Gastrocnemius medialis (tissue), 4 donors: ENCODE results near the gene LTB. TPM values are rescaled to one million over a fixed set of nuclear protein-coding genes. Genes with fewer than 3 reads are reported as not detected.
"Not testable (repeated sequence)": the region's sequence is repeated elsewhere in the genome, so short reads cannot be mapped to it uniquely, and the experiment has no call there.

ENCODE experiments used
- ATAC-seq, 2 donors: fragments of 150-250 bp; one replicate each; pipeline ENCODE4 v1.9.1; 2016
- DNase-seq, 2 donors: peaks; one replicate each; pipeline ENCODE4 v3.0.0-alpha.2; 2019
- H3K27ac ChIP-seq, 4 donors: fragments of 200-600 bp; sonication (generic); 1 replicate in 1 of 4; 2 replicates in 3 of 4; pipeline ENCODE4 v1.5.1; 2016 to 2018; ENCODE audit warnings: mild to moderate bottlenecking in 2 of 4, moderate library complexity in 1 of 4
- H3K27me3 ChIP-seq, 3 donors: fragments of 200-600 bp; sonication (generic) in 2 of 3; 1 replicate in 1 of 3; 2 replicates in 2 of 3; pipeline versions ENCODE4 v1.5.1 to v1.6.0; 2016 to 2019; ENCODE audit warnings: mild to moderate bottlenecking in 1 of 3, moderate library complexity in 1 of 3
- H3K36me3 ChIP-seq, 2 donors: fragments of 200-600 bp; sonication (generic) in 1 of 2; one replicate each; pipeline ENCODE4 v1.5.1; 2017 to 2018
- H3K4me1 ChIP-seq, 2 donors: fragments of 200-600 bp; sonication (generic) in 1 of 2; one replicate each; pipeline ENCODE4 v1.5.1; 2016 to 2017; ENCODE audit warnings: mild to moderate bottlenecking in 2 of 2
- H3K4me3 ChIP-seq, 4 donors: fragments of 200-600 bp; sonication (generic) in 3 of 4; 1 replicate in 1 of 4; 2 replicates in 3 of 4; pipeline ENCODE4 v1.5.1; 2016 to 2019; ENCODE audit warnings: mild to moderate bottlenecking in 2 of 4
- H3K9me3 ChIP-seq, 3 donors: fragments of 200-600 bp; sonication (generic) in 2 of 3; 1 replicate in 1 of 3; 2 replicates in 2 of 3; pipeline ENCODE4 v1.5.1; 2016 to 2019
- CTCF ChIP-seq, 5 experiments: fragments of 450-650 bp in 3 of 5; fragments of 200-600 bp in 2 of 5; sonication (generic) in 2 of 5; IDR thresholded peaks in 4 of 5; conservative IDR thresholded peaks in 1 of 5; 1 replicate in 4 of 5; 2 replicates in 1 of 5; pipeline ENCODE4 v1.5.1; 2016 to 2019; ENCODE audit warnings: antibody characterized with exemption in 5 of 5, mild to moderate bottlenecking in 3 of 5, moderate library complexity in 3 of 5
- POLR2A ChIP-seq, 2 donors: fragments of 450-650 bp; IDR thresholded peaks; one replicate each; pipeline ENCODE4 v1.6.1; 2017; ENCODE audit warnings: antibody characterized with exemption in 2 of 2, mild to moderate bottlenecking in 2 of 2, moderate library complexity in 2 of 2
- in situ Hi-C, 4 donors: fragments of 200-750 bp; cut with MboI; loops; one replicate each; pipeline versions ENCODE4 v1.15.0 to v1.8.0; 2017; ENCODE audit warnings: low sequenced_read_pairs in 4 of 4
- intact Hi-C: fragments of 100-400 bp; cut with DNase I; formaldehyde crosslinking; loops from one replicate; pipeline ENCODE4 v1.15.1; 2023; ENCODE audit warnings: low total_unique reads
- total RNA-seq, 4 donors: library from RNA; depleted of rRNA; stranded (reverse); fragments of >200 nt; gene quantifications; one replicate each; pipeline versions ENCODE4 v1.1.0 to v1.2.3, GENCODE V29; 2016

LTB gene
- total RNA-seq, 4 donors from 2014 or later: not detected

- H3K36me3 ChIP-seq: peaks cover 0 to 33% of the 10 kb centered on the region in 2 donors
- peak overlapping the region in 2 of 4 donors; percentile 58 to 64 for H3K27ac ChIP-seq
- no peaks in the 10 kb centered on the region for H3K27me3 ChIP-seq
- no peak overlapping the region for H3K4me3 ChIP-seq
- no peaks in the 10 kb centered on the region for H3K9me3 ChIP-seq
- in situ Hi-C loops (no loop called here), intact Hi-C loops (no loop called here)
- TF ChIP-seq POLR2A (IDR thresholded peaks at IDR 0.05) (no peak), CTCF (IDR thresholded peaks at IDR 0.05 in 4 of 5, conservative IDR thresholded peaks at IDR 0.05 in 1 of 5) (no peak)
- no peak for DNase-seq
- peaks cover 14 to 29% of the 10 kb centered on the region in 2 donors for H3K4me1 ChIP-seq
- no peak for ATAC-seq
Observed at GRCh38 chr6:31557443-31558317, 24.5 kb downstream of the LTB start.

DNA sequence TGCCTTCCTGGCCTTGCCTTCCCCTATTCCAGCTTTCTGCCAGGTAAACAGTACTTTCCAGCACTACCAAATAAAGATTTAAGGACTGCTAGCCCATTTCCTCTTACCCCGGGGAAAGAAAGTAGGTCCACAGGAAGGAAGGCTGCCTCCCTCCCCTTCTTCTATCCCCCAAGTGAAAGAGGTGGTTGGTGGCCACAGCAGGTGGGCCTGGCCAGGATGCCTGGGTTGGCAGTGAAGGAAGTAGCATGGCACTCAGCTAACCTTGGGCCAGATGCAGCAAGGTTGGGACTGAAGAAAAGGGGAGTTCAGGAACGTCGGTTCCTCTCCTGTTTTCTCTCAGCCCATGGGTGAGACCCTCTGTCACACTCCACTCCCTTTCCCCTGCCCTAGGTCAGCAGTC, 25.9 kb downstream of the LTB start:
- H3K27ac ChIP-seq: no peak overlapping the region
- TF ChIP-seq CTCF (IDR thresholded peaks at IDR 0.05 in 4 of 5, conservative IDR thresholded peaks at IDR 0.05 in 1 of 5) (no peak), POLR2A (IDR thresholded peaks at IDR 0.05) (no peak)
- no peaks in the 10 kb centered on the region for H3K9me3 ChIP-seq
- ATAC-seq: no peak
- H3K27me3 ChIP-seq: no peaks in the 10 kb centered on the region
- peaks cover 14 to 29% of the 10 kb centered on the region in 2 donors for H3K4me1 ChIP-seq
- in situ Hi-C loops: no loop called here
- no peak overlapping the region for H3K4me3 ChIP-seq
- DNase-seq: no peak
- intact Hi-C loops: no loop called here
- H3K36me3 ChIP-seq: peaks cover 0 to 34% of the 10 kb centered on the region in 2 donors

- DNase-seq: peak; percentile 23 to 26
- peak overlapping the region in 2 of 4 donors; percentile 3 to 24 for H3K27ac ChIP-seq
- H3K9me3 ChIP-seq, H3K27me3 ChIP-seq, H3K4me3 ChIP-seq, intact Hi-C loops, in situ Hi-C loops, ATAC-seq: not testable (repeated sequence)
- peaks cover 9 to 13% of the 10 kb centered on the region in 2 donors for H3K4me1 ChIP-seq
- H3K36me3 ChIP-seq: peaks cover 0 to 30% of the 10 kb centered on the region in 2 donors
- peak in 1 of 5 experiments; percentile 32 for TF ChIP-seq CTCF (IDR thresholded peaks at IDR 0.05 in 4 of 5, conservative IDR thresholded peaks at IDR 0.05 in 1 of 5)
Observed at GRCh38 chr6:31551371-31551770, 30.9 kb downstream of the LTB start.

- ATAC-seq (no peak), DNase-seq (no peak)
- Histone ChIP-seq H3K9me3 (no peaks in the 10 kb centered on the region), H3K4me1 (peaks cover 10 to 13% of the 10 kb centered on the region in 2 donors), H3K4me3 (peak overlapping the region in 3 of 4 donors; percentile 48 to 63 (median 63)), H3K27me3 (no peaks in the 10 kb centered on the region), H3K36me3 (peaks cover 0 to 24% of the 10 kb centered on the region in 2 donors), H3K27ac (peak overlapping the region; percentile 86 to 97 (median 90))
- intact Hi-C loops (loop anchor here (5.0 to 10.0 kb wide), 6 partner anchors 286 to 1484 kb away; partner anchors contain the start of genes EHMT2, NELFE, NEU1 and POLR1H), in situ Hi-C loops (loop anchor here (5.0 to 25.0 kb wide), 5 partner anchors 46 to 639 kb away; partner anchors contain the start of genes AGER (in 1 of the 4), AGPAT1 (in 1 of the 4), GPSM3 (in 1 of the 4) and NCR3 (in 1 of the 4))
- no peak for TF ChIP-seq CTCF (IDR thresholded peaks at IDR 0.05 in 4 of 5, conservative IDR thresholded peaks at IDR 0.05 in 1 of 5)
Observed at GRCh38 chr6:31548544-31548873, 33.7 kb downstream of the LTB start.
